Measurements from ENCODE around the gene PPP2R1B.

GRCh38 chr11:111761036-111761435, 5.2 kb downstream of the PPP2R1B start:
- TF ChIP-seq CTCF (IDR thresholded peaks at IDR 0.05) (no peak), EZH2 (IDR thresholded peaks at IDR 0.05; ENCODE audit: borderline replicate concordance, insufficient read depth, low read depth, low read length, poor library complexity, severe bottlenecking) (no peak)
